Activated CD8-positive, alpha-beta memory T cell treated with anti-CD3 and anti-CD28 coated beads for 36 hours (primary cell): Measurements from ENCODE around the gene SH3TC2. TPM values are rescaled to one million over a fixed set of nuclear protein-coding genes. Genes with fewer than 3 reads are reported as not detected.

Source experiments
- CTCF ChIA-PET: fragments of 350-600 bp; sonication (Branson Sonifier 250); formaldehyde crosslinking; loops from one replicate; lab custom pipeline; 2021; ENCODE audit warnings: antibody characterized with exemption; lab: Charles Lee
- POLR2A ChIA-PET: fragments of 350-600 bp; sonication (Branson Sonifier 250); formaldehyde crosslinking; loops from one replicate; lab custom pipeline; 2021; ENCODE audit warnings: antibody characterized with exemption; lab: Charles Lee
- total RNA-seq, 2 experiments: library from RNA; stranded (reverse); gene quantifications; one replicate each; pipeline ENCODE4 v1.2.3, GENCODE V29; 2021

SH3TC2 gene
- total RNA-seq, 2 experiments from 2014 or later = not detected

DNA sequence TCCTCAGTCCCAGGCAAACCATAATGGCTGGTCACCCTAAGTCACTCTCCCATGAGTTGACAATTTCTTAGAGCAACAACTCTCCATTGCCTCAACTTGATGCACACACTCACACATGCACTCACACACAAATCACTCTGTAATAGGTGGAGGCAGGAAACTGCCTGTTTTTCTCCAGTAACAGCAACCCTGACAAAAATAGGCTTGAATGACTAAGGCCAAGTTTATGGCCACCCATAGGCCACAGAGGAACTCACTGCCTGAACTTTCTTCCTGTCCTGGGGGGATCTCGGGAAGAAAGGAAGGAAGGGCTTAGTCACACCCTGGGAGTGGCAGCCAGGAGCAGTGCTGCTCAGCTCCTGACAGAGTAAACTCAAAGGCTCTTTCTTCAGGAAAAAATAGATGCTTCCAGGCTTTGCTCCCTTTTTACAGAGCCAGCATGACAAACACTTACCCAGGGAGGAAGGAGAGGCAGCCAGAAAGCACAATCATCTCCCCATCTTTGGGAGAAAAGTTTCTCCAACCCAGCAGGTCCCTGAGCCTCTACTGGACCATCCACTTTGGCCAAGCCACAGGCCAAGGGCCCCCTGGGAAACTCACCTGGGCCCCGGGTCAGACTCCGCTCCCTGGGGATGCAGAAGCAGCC lies 368 bp downstream of the SH3TC2 start:
- ChIA-PET CTCF (no interaction called here), POLR2A (no interaction called here)

- ChIA-PET CTCF (no interaction called here), POLR2A (no interaction called here)
These were observed 1.5 kb downstream of the SH3TC2 start for GRCh38 chr5:149061341-149061740.

GRCh38 chr5:149060325-149060724 lies 2.5 kb downstream of the SH3TC2 start:
- ChIA-PET CTCF (no interaction called here), POLR2A (no interaction called here)

- CTCF ChIA-PET = interaction anchor here (0.8 kb wide), 1 partner anchor 933 kb away, joined by 3 read pairs; no protein-coding TSS in a partner anchor
These were observed 6.2 kb downstream of the SH3TC2 start for GRCh38 chr5:149056616-149057165.

DNA sequence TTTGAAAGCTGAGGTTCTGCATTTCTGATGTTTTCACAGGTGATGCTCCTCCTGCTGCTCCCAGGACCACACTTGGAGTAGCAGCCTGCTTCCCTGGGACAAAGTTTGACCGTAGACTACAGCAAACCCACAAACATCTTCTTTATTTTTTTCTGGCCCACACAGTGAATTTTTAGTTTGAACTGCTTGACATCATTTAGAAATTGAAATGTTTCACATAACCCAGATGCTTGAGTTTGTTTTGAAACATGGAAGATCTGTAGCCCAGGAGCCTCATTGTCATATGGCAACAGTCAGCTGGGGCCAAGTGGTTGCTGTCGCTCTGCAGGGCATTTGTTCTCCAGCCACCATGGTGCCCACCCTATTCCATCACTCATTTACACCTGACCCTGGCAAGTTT lies 8.4 kb downstream of the SH3TC2 start:
- ChIA-PET POLR2A (no interaction called here), CTCF (interaction anchor here (0.5 to 1.3 kb wide), 2 partner anchors 19 to 308 kb away, joined by 3 to 4 read pairs; no protein-coding TSS in a partner anchor)

More at GRCh38 chr5:149056616-149057165, 6.2 kb downstream of the SH3TC2 start:
- POLR2A ChIA-PET = no interaction called here

- ChIA-PET CTCF (no interaction called here), POLR2A (no interaction called here)
These were observed 9.7 kb downstream of the SH3TC2 start for GRCh38 chr5:149053072-149053695.

DNA sequence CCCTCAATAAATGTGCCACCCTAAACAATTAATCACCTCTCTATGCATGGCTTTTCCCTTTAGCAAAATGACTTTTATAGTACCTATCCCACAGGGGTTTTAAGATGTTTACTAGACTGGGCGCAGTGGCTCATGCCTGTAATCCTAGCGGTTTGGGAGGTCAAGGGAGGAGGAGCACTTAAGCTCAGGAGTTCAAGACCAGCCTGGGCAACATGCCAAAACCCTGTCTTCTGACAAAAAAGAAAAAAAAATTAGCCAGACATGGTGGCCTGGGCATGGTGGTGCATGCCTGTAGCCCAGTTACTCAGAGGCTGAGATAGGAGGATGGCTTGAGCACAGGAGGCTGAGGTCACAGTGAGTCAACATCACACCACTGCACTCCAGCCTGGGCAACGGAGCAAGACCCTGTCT lies 13.5 kb downstream of the SH3TC2 start:
- ChIA-PET POLR2A (no interaction called here), CTCF (no interaction called here)

- ChIA-PET POLR2A (no interaction called here), CTCF (interaction anchor here (0.7 kb wide), 1 partner anchor 93 kb away, joined by 3 read pairs; the partner anchor contains the start of gene ABLIM3)
These were observed 14.1 kb downstream of the SH3TC2 start for GRCh38 chr5:149048811-149049210.

DNA sequence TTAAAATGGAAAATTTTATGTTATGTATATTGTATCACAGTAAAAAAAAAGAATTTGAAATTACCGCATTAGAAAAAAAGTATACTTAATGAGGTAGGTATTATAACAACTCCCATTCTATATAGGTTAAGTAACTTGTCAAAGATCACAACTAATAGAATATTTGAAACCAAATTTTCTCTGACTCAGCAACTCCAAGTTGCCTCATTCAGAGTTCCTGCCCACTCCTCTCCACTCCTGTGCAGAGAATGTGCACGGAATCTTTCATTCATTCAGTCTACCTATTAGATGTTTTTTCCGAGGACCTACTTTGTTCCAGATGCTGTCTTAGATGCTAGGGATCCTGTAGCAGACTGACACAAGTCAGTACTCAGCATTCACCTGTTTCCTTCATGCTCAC lies 15.4 kb downstream of the SH3TC2 start:
- CTCF ChIA-PET = no interaction called here
- POLR2A ChIA-PET = no interaction called here

DNA sequence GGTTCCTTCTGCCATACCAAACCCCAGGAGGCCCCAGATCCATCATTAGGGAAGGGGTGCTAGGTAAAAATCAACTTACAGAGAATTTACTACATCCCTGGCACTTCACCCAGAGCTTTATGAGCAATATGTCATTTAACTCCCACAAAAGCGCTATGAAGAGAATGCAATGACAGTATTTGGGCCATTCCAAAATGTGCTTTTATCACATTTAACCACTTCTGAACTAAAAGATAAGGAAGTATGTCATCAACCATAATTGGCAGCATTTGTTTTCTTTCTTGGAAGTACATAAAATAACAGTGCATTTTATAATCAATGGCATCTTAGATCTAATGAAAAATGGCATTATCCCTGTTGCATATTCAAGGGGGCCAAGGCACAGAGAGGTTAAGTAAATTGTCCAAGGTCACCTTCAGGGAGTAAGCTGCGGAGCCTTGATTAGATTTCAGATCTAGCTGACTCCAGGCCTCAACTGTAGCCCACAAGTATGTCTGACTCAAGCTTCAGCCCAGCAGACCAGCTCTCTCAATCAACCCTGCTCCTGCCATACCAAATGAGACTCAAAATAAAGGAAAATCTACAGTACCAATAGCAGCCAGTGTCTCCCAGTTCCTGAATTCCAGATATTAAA lies 16.5 kb downstream of the SH3TC2 start:
- POLR2A ChIA-PET = no interaction called here
- CTCF ChIA-PET = no interaction called here

DNA sequence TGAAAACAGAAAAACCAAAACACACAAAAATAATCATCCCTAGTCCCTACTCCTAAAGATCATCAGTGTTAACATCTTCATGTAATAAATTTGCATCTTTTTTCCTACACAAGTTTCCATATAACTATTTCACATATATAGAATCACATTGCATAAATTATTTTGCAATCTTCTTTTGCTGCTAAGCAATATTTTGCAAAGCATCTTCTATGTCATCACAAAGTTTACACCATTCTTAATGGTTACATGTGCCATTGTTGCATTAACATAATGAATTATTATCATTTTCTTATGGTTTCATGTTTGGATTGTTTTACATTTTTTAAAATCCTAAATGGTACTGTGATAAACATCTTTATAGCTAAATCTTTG lies 17.8 kb downstream of the SH3TC2 start:
- ChIA-PET CTCF (interaction anchor here (1.2 kb wide), 1 partner anchor 9 kb away, joined by 3 read pairs; no protein-coding TSS in a partner anchor), POLR2A (interaction anchor here (0.6 kb wide), 1 partner anchor 299 kb away, joined by 7 read pairs; no protein-coding TSS in a partner anchor)

DNA sequence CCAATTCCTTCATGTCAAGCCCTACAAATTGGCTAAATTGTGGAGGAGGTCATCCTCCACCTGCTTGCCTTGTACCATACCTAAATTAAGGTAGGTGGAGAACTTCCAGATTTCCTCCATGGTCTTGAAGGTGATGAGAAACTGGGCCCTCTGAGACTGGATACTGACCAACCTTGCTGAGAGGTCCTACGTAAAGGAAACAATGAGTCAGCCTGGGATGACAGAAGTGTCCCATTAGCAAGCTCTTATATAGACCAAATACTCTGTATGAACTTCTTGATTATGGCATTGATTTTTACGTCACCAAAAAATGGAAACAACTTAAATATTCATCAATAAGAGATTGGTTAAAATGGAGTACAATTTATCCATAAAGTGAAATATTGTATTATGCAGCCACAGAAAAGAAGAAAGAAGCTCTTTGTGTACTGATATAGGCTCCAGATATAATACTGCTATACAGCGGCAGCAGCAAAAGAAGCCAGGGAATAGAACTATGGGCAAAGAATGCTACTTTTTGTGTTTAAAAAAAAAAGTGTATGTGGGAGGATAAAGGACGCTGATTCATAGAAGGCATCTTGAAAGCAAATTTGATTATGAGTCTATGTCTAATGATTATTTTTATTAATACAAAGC lies 18.3 kb downstream of the SH3TC2 start:
- CTCF ChIA-PET = interaction anchor here (1.2 kb wide), 1 partner anchor 9 kb away, joined by 3 read pairs; no protein-coding TSS in a partner anchor

GRCh38 chr5:149043641-149044040 lies 19.2 kb downstream of the SH3TC2 start:
- ChIA-PET POLR2A (no interaction called here), CTCF (no interaction called here)

More for the DNA sequence above, 18.3 kb downstream of the SH3TC2 start:
- POLR2A ChIA-PET = interaction anchor here (0.6 kb wide), 1 partner anchor 299 kb away, joined by 7 read pairs; no protein-coding TSS in a partner anchor

GRCh38 chr5:149042865-149043264 lies 20.0 kb downstream of the SH3TC2 start:
- CTCF ChIA-PET = no interaction called here
- POLR2A ChIA-PET = no interaction called here

DNA sequence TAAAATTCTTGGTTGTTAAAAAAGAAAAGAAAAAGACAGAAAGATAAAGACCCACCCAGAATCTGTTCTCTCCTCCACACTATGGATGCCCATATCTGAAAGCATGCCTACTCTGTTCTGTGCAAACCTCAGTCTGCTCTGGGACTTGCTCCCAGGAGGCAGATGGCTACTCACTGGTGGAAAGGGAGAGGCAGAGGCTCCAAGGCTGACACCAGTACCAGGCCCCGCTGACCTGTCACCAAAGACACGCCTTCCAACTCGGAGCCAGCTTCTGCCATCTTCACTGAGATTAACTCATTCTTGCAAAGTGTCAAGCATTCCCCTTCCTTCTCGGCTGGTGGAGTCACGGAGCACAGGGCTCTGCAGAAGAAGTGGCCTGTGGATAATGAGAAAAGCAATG lies 21.6 kb downstream of the SH3TC2 start:
- CTCF ChIA-PET = no interaction called here
- POLR2A ChIA-PET = no interaction called here

DNA sequence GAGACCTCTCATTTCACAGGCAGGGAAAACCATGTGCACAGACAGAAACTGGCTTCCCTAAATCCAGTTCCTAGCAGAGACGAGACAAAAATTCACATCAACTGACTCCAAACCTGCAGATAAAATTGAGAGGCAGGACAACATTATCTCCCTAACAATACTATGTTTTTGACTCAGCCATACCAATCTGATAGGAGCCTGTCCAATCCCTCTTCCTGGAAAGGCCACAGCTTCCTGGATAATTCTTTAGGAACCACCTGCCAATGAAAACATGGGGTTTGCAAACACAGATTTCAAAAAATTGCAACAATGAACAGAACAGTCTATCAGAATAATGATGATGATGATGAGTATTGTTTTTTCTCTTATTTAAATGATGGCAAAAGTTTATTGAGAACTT lies 22.4 kb downstream of the SH3TC2 start:
- CTCF ChIA-PET = no interaction called here
- POLR2A ChIA-PET = no interaction called here

DNA sequence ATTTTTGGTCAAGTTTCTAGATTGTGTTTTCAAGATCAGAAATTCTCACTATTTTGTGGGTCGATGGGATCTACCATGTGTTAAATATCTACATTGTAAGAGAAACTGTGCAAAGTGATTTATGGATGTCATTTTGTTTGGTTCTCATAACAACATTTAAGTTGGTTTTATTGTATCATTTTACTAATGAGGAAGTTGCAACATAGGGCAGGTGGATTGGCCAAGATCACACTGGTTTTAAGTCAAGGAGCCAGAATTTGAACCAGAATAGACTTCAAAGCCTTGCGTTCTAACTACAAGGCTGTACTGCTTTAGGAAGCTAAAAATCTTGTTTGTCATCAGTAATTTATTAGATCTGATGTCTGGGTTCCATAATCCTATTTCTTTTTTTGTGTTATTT lies 23.4 kb downstream of the SH3TC2 start:
- ChIA-PET POLR2A (no interaction called here), CTCF (interaction anchor here (5.7 kb wide), 1 partner anchor 307 kb away, joined by 52 read pairs; no protein-coding TSS in a partner anchor)

DNA sequence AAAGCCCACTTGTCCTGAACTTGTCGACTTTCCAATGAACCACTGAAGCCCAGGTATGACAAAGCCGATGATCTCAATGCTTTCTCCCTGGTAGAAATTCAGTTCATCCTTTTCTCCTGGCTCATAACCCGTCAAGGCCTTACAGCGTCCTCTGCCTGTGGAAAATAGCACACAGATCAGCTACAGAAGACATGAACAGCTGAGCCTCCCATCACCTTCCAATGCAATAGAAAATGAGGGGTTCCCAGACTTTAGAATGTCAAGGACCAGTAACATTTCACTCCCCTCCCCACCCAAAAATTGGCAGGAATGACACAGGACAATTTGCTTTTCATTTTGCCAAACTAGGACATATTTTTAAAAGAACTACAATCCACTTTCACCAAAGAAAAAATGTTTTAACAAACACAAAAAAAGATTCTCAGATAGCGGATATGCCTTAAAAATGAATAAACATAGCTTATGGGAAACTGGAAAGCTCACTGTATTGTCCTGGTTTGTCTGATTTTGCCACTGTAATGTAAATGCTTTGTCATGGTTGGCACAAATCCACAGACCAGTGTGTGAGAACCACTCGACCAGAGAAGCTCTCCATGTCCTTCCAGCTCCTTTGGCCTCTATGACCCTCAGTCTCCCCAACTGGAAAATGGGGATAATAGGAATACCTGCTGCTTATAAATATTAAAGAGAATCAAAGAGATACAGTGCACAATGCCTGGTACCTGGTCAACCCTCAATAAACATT lies 24.4 kb downstream of the SH3TC2 start:
- CTCF ChIA-PET = interaction anchor here (5.7 kb wide), 1 partner anchor 306 kb away, joined by 52 read pairs; no protein-coding TSS in a partner anchor
- POLR2A ChIA-PET = no interaction called here

DNA sequence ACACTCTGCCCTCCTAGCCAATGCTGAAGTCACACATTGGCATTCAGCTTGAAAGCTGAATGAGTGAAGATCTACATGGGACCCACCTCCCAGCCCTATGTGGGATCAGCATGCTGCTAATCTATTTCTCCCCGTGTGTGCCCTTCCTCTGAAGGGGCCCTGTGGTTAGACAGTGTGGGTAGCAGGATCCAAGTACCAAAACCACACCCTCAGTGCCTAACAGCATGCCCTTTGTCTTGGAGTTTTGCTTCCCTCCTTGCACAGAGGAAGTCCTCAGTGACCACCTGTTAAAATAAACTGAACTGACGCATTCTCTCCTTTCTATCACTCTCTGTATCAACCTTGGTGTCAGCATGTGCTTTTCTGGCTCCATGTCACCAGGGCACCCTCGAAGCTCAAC lies 25.0 kb downstream of the SH3TC2 start:
- ChIA-PET CTCF (interaction anchor here (5.7 kb wide), 1 partner anchor 305 kb away, joined by 52 read pairs; no protein-coding TSS in a partner anchor), POLR2A (no interaction called here)
